SK-N-SH treated with all-trans-retinoic acid at 6 μM for 48 hours (cell line): ENCODE data around the gene GPC5.

ENCODE experiments used
- ESRRG ChIP-seq: fragments of 250-450 bp; sonication (Bioruptor Pico); IDR thresholded peaks from 2 replicates; pipeline ENCODE4 v1.6.1; 2021; ENCODE audit warnings: mild to moderate bottlenecking
- POU6F1 ChIP-seq: fragments of 250-450 bp; sonication (Bioruptor Pico); IDR thresholded peaks from 2 replicates; pipeline ENCODE4 v1.8.0; 2021; ENCODE audit warnings: low read depth, mild to moderate bottlenecking, moderate library complexity, borderline replicate concordance
- TCF4 ChIP-seq: fragments of 250-450 bp; sonication (Bioruptor Pico); IDR thresholded peaks from 2 replicates; pipeline ENCODE4 v1.8.0; 2021; ENCODE audit warnings: mild to moderate bottlenecking, moderate library complexity, borderline replicate concordance
- ZFP3 ChIP-seq: fragments of 250-450 bp; sonication (Bioruptor Pico); IDR thresholded peaks from 2 replicates; pipeline ENCODE4 v1.5.0; 2020; ENCODE audit warnings: mild to moderate bottlenecking, moderate library complexity
- ZFP30 ChIP-seq: fragments of 450-650 bp; formaldehyde crosslinking; IDR thresholded peaks from 2 replicates; pipeline ENCODE4 v1.5.0; 2022; ENCODE audit warnings: mild to moderate bottlenecking, moderate library complexity
- ZNF565 ChIP-seq: fragments of 450-650 bp; formaldehyde crosslinking; conservative IDR thresholded peaks from 2 replicates; pipeline ENCODE4 v1.5.0; 2020; ENCODE audit warnings: low read depth, mild to moderate bottlenecking, moderate library complexity
- TF ChIP-seq, protein P1 (sequence below): fragments of 250-450 bp; sonication (Bioruptor Pico); IDR thresholded peaks from 2 replicates; pipeline ENCODE4 v1.5.1; 2021; ENCODE audit warnings: mild to moderate bottlenecking, moderate library complexity
- TF ChIP-seq, protein P2 (sequence below): fragments of 250-450 bp; sonication (Bioruptor Pico); IDR thresholded peaks from 2 replicates; pipeline ENCODE4 v1.8.0; 2020; ENCODE audit warnings: mild to moderate bottlenecking, moderate library complexity, borderline replicate concordance

- no peak for TF ChIP-seq ZNF565 (CRISPR knock-in tag)
- TF ChIP-seq ZFP30 (CRISPR knock-in tag), result no peak
- no peak for TF ChIP-seq ZFP3 (CRISPR knock-in tag)
- no peak for TF ChIP-seq POU6F1 (CRISPR knock-in tag)
- TF ChIP-seq, protein P1, sequence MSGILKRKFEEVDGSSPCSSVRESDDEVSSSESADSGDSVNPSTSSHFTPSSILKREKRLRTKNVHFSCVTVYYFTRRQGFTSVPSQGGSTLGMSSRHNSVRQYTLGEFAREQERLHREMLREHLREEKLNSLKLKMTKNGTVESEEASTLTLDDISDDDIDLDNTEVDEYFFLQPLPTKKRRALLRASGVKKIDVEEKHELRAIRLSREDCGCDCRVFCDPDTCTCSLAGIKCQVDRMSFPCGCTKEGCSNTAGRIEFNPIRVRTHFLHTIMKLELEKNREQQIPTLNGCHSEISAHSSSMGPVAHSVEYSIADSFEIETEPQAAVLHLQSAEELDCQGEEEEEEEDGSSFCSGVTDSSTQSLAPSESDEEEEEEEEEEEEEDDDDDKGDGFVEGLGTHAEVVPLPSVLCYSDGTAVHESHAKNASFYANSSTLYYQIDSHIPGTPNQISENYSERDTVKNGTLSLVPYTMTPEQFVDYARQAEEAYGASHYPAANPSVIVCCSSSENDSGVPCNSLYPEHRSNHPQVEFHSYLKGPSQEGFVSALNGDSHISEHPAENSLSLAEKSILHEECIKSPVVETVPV (CRISPR knock-in tag), result no peak
- no peak for TF ChIP-seq TCF4 (CRISPR knock-in tag)
- no peak for TF ChIP-seq ESRRG
- TF ChIP-seq, protein P2, sequence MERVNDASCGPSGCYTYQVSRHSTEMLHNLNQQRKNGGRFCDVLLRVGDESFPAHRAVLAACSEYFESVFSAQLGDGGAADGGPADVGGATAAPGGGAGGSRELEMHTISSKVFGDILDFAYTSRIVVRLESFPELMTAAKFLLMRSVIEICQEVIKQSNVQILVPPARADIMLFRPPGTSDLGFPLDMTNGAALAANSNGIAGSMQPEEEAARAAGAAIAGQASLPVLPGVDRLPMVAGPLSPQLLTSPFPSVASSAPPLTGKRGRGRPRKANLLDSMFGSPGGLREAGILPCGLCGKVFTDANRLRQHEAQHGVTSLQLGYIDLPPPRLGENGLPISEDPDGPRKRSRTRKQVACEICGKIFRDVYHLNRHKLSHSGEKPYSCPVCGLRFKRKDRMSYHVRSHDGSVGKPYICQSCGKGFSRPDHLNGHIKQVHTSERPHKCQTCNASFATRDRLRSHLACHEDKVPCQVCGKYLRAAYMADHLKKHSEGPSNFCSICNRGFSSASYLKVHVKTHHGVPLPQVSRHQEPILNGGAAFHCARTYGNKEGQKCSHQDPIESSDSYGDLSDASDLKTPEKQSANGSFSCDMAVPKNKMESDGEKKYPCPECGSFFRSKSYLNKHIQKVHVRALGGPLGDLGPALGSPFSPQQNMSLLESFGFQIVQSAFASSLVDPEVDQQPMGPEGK (CRISPR knock-in tag), result no peak
Observed at GRCh38 chr13:91704398-91704797, 306.0 kb downstream of the GPC5 start.
